ENCODE results near the gene ADORA1. TPM values are rescaled to one million over a fixed set of nuclear protein-coding genes. Genes with fewer than 3 reads are reported as not detected.

The ADORA1 gene
- total RNA-seq, 1 experiment from 2014 or later = 1.5 TPM

GRCh38 chr1:203090421-203091198 is 36.9 kb upstream of the ADORA1 start:
- H3K36me3 ChIP-seq = no peaks in the 10 kb centered on the region
- H3K9me3 ChIP-seq = peaks cover 17% of the 10 kb centered on the region
- no peak overlapping the region for H3K4me3 ChIP-seq
- DNase-seq = no peak
- no peaks in the 10 kb centered on the region for H3K27me3 ChIP-seq

GRCh38 chr1:203091199-203091477 is 36.4 kb upstream of the ADORA1 start:
- no peaks in the 10 kb centered on the region for H3K27me3 ChIP-seq
- no peak overlapping the region for H3K4me3 ChIP-seq
- no peak for DNase-seq
- H3K36me3 ChIP-seq = no peaks in the 10 kb centered on the region
- H3K9me3 ChIP-seq = peaks cover 17% of the 10 kb centered on the region

GRCh38 chr1:203091761-203092330 is 35.7 kb upstream of the ADORA1 start:
- Histone ChIP-seq H3K9me3 (peaks cover 17% of the 10 kb centered on the region), H3K4me3 (no peak overlapping the region), H3K27me3 (no peaks in the 10 kb centered on the region), H3K36me3 (no peaks in the 10 kb centered on the region)
- DNase-seq = no peak

GRCh38 chr1:203093754-203094410 is 33.6 kb upstream of the ADORA1 start:
- DNase-seq = no peak
- Histone ChIP-seq H3K9me3 (peaks cover 17% of the 10 kb centered on the region), H3K27me3 (no peaks in the 10 kb centered on the region)

GRCh38 chr1:203095061-203095690 is 32.4 kb upstream of the ADORA1 start:
- no peak for DNase-seq

More at GRCh38 chr1:203093754-203094410, 33.6 kb upstream of the ADORA1 start:
- Histone ChIP-seq H3K4me3 (no peak overlapping the region), H3K36me3 (no peaks in the 10 kb centered on the region)

GRCh38 chr1:203096566-203096965 is 31.0 kb upstream of the ADORA1 start:
- Histone ChIP-seq H3K27me3 (no peaks in the 10 kb centered on the region), H3K36me3 (no peaks in the 10 kb centered on the region), H3K9me3 (peaks cover 17% of the 10 kb centered on the region), H3K4me3 (no peak overlapping the region)
- no peak for DNase-seq

More at GRCh38 chr1:203095061-203095690, 32.4 kb upstream of the ADORA1 start:
- Histone ChIP-seq H3K9me3 (peaks cover 17% of the 10 kb centered on the region), H3K27me3 (no peaks in the 10 kb centered on the region), H3K4me3 (no peak overlapping the region), H3K36me3 (no peaks in the 10 kb centered on the region)

- DNase-seq = no peak
- Histone ChIP-seq H3K36me3 (no peaks in the 10 kb centered on the region), H3K9me3 (peaks cover 17% of the 10 kb centered on the region)
Observed at GRCh38 chr1:203097001-203097400, 30.5 kb upstream of the ADORA1 start.

GRCh38 chr1:203098445-203098844 is 29.1 kb upstream of the ADORA1 start:
- DNase-seq = no peak
- no peaks in the 10 kb centered on the region for H3K27me3 ChIP-seq
- no peak overlapping the region for H3K4me3 ChIP-seq

More at GRCh38 chr1:203097001-203097400, 30.5 kb upstream of the ADORA1 start:
- no peak overlapping the region for H3K4me3 ChIP-seq
- no peaks in the 10 kb centered on the region for H3K27me3 ChIP-seq

GRCh38 chr1:203098914-203099520 is 28.5 kb upstream of the ADORA1 start:
- Histone ChIP-seq H3K36me3 (no peaks in the 10 kb centered on the region), H3K9me3 (peaks cover 11% of the 10 kb centered on the region), H3K4me3 (no peak overlapping the region), H3K27me3 (no peaks in the 10 kb centered on the region)
- no peak for DNase-seq

More at GRCh38 chr1:203098445-203098844, 29.1 kb upstream of the ADORA1 start:
- H3K36me3 ChIP-seq = no peaks in the 10 kb centered on the region
- H3K9me3 ChIP-seq = peaks cover 15% of the 10 kb centered on the region

- Histone ChIP-seq H3K9me3 (peaks cover 11% of the 10 kb centered on the region), H3K27me3 (no peaks in the 10 kb centered on the region), H3K4me3 (no peak overlapping the region), H3K36me3 (no peaks in the 10 kb centered on the region)
- no peak for DNase-seq
Observed at GRCh38 chr1:203099805-203100515, 27.6 kb upstream of the ADORA1 start.

- DNase-seq = no peak
- Histone ChIP-seq H3K4me3 (no peak overlapping the region), H3K9me3 (peaks cover 11% of the 10 kb centered on the region), H3K36me3 (no peaks in the 10 kb centered on the region), H3K27me3 (no peaks in the 10 kb centered on the region)
Observed at GRCh38 chr1:203100516-203100869, 27.0 kb upstream of the ADORA1 start.

- DNase-seq = no peak
Observed at GRCh38 chr1:203101813-203102634, 25.5 kb upstream of the ADORA1 start.

GRCh38 chr1:203103216-203103615 is 24.3 kb upstream of the ADORA1 start:
- Histone ChIP-seq H3K27me3 (peaks cover 15% of the 10 kb centered on the region), H3K36me3 (no peaks in the 10 kb centered on the region), H3K4me3 (no peak overlapping the region), H3K9me3 (0 out of 2 replicates have a peak, but pooled peaks cover 11% of the 10 kb centered on the region)
- no peak for DNase-seq

More at GRCh38 chr1:203101813-203102634, 25.5 kb upstream of the ADORA1 start:
- no peak overlapping the region for H3K4me3 ChIP-seq
- peaks cover 4% of the 10 kb centered on the region for H3K27me3 ChIP-seq
- H3K9me3 ChIP-seq = 0 out of 2 replicates have a peak, but pooled peaks cover 11% of the 10 kb centered on the region
- H3K36me3 ChIP-seq = no peaks in the 10 kb centered on the region

GRCh38 chr1:203103829-203104495 is 23.6 kb upstream of the ADORA1 start:
- H3K9me3 ChIP-seq = 0 out of 2 replicates have a peak, but pooled peaks cover 11% of the 10 kb centered on the region
- H3K36me3 ChIP-seq = no peaks in the 10 kb centered on the region
- no peak for DNase-seq
- H3K4me3 ChIP-seq = no peak overlapping the region
- peaks cover 21% of the 10 kb centered on the region for H3K27me3 ChIP-seq

GRCh38 chr1:203104789-203105390 is 22.6 kb upstream of the ADORA1 start:
- Histone ChIP-seq H3K36me3 (no peaks in the 10 kb centered on the region), H3K27me3 (peaks cover 27% of the 10 kb centered on the region), H3K4me3 (no peak overlapping the region), H3K9me3 (0 out of 2 replicates have a peak, but pooled peaks cover 11% of the 10 kb centered on the region)
- DNase-seq = no peak

Data from MG63 (cell line).